NCI-H2196 treated with DMSO at 0.1 percent for 48 hours (cell line): Measurements from ENCODE around the gene TPTE.
"Not testable (repeated sequence)": the region's sequence is repeated elsewhere in the genome, so short reads cannot be mapped to it uniquely, and the experiment has no call there.

Source experiments
- DNase-seq: peaks from one replicate; lab custom pipeline; 2025; ENCODE audit not compliant: unreplicated experiment; lab: John Stamatoyannopoulos, UW

The TPTE gene

GRCh38 chr21:10616535-10616934 is 95.2 kb downstream of the TPTE start:
- no peak for DNase-seq

GRCh38 chr21:10617133-10617752 is 95.9 kb downstream of the TPTE start:
- DNase-seq: not testable (repeated sequence)

GRCh38 chr21:10627316-10627863 is 106.0 kb downstream of the TPTE start:
- DNase-seq: no peak

GRCh38 chr21:10629239-10629638 is 107.9 kb downstream of the TPTE start:
- DNase-seq: not testable (repeated sequence)

- not testable (repeated sequence) for DNase-seq
These were observed 109.4 kb downstream of the TPTE start for GRCh38 chr21:10630829-10631228.

- not testable (repeated sequence) for DNase-seq
These were observed 109.9 kb downstream of the TPTE start for GRCh38 chr21:10631316-10631715.

- not testable (repeated sequence) for DNase-seq
These were observed 116.8 kb downstream of the TPTE start for GRCh38 chr21:10638144-10638543.

- DNase-seq: no peak
These were observed 117.7 kb downstream of the TPTE start for GRCh38 chr21:10639123-10639522.

- DNase-seq: not testable (repeated sequence)
These were observed 118.4 kb downstream of the TPTE start for GRCh38 chr21:10639746-10640145.

- no peak for DNase-seq
These were observed 119.1 kb downstream of the TPTE start for GRCh38 chr21:10640446-10640845.

- no peak for DNase-seq
These were observed 119.7 kb downstream of the TPTE start for GRCh38 chr21:10641107-10641506.

- DNase-seq: not testable (repeated sequence)
These were observed 124.3 kb downstream of the TPTE start for GRCh38 chr21:10645667-10646066.

- DNase-seq: not testable (repeated sequence)
These were observed 128.2 kb downstream of the TPTE start for GRCh38 chr21:10649350-10650149.

- not testable (repeated sequence) for DNase-seq
These were observed 128.9 kb downstream of the TPTE start for GRCh38 chr21:10650297-10650696.
